AG10803 (cell line): ENCODE measurements around the gene PKNOX1.
"Not testable (repeated sequence)": the region's sequence is repeated elsewhere in the genome, so short reads cannot be mapped to it uniquely, and the experiment has no call there.

ENCODE experiments used
- DNase-seq: peaks from one replicate; pipeline ENCODE4 v3.0.0; 2010; ENCODE audit warnings: low read depth
- H3K4me3 ChIP-seq: 2 replicates; pipeline ENCODE4 v1.5.1; 2011; ENCODE audit warnings: mild to moderate bottlenecking, low read length, control low read depth
- CTCF ChIP-seq: conservative IDR thresholded peaks from 2 replicates; pipeline ENCODE4 v1.5.1; 2011; ENCODE audit warnings: mild to moderate bottlenecking, low read length, control low read depth, inconsistent platforms

Gene PKNOX1

GRCh38 chr21:42937960-42938605 lies 36.3 kb upstream of the PKNOX1 start:
- DNase-seq, result no peak
- TF ChIP-seq CTCF, result no peak
- H3K4me3 ChIP-seq, result no peak overlapping the region

- not testable (repeated sequence) for DNase-seq
These were observed 35.8 kb upstream of the PKNOX1 start for GRCh38 chr21:42938606-42938995.

DNA sequence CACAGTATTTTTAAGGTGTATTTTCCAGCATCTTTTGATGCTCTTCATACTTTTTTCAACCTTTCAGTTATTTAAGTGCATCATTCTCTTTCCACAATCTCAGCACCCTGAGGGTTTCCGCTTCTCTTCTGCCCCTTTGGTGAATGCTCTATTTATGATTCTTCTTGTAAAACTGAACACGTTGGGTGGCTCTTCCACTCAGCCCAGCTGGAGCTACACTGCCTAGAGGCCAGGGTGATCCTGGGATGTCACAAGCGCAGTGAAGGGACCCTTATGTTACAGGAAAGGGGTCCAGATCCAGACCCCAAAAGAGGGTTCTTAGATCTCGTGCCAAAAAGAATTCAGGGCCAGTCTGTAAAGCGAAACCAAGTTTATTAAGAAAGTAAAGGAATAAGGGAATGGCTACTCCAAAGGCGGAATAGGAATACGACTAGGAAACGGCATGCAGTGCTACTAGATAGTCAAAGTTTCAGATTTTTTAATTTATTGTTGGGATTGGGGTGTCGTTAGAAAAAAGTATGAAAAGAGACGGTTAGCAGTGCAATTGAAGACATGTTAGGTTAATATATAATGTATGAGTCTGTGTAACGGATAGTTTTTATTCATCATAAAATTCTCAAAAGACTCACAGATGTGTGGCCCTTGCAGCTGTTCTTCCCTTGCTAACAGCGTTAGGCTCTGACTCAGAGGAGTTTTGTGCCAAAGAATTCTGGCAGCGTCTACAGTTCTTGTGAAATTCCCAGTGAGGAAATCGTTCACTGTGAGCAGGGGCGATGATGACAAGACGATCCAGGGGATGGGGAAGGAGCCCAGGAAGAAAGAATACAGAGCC lies 34.6 kb upstream of the PKNOX1 start:
- no peak for TF ChIP-seq CTCF
- DNase-seq, result peak; percentile 96
- H3K4me3 ChIP-seq, result peak overlapping the region; percentile 41

More at GRCh38 chr21:42938606-42938995, 35.8 kb upstream of the PKNOX1 start:
- H3K4me3 ChIP-seq, result not testable (repeated sequence)

- no peak for TF ChIP-seq CTCF
- no peak for DNase-seq
- no peak overlapping the region for H3K4me3 ChIP-seq
These were observed 32.7 kb upstream of the PKNOX1 start for GRCh38 chr21:42941696-42942085.

DNA sequence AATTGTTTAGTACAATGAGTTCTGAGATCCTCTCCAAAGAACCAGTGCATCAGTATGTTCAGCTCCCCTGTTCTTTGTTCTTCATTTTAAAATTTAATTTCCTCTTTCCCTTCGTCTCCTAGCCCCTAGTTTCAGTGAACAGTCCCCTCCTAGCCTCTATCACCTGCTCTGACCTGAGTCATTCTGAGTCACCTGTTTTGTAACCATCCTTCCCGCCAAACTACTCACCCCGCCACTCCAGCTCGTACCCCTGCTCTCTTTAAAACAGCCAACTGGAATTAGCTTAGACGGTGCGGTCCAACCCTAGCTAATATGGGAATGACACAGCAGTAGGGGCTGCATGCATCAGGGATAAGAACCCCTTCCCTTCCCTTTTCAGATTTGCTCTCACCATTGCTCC lies 32.1 kb upstream of the PKNOX1 start:
- H3K4me3 ChIP-seq, result no peak overlapping the region
- TF ChIP-seq CTCF, result no peak

GRCh38 chr21:42949094-42949755 lies 25.1 kb upstream of the PKNOX1 start:
- not testable (repeated sequence) for DNase-seq, H3K4me3 ChIP-seq

More for the DNA sequence above, 32.1 kb upstream of the PKNOX1 start:
- DNase-seq, result no peak

DNA sequence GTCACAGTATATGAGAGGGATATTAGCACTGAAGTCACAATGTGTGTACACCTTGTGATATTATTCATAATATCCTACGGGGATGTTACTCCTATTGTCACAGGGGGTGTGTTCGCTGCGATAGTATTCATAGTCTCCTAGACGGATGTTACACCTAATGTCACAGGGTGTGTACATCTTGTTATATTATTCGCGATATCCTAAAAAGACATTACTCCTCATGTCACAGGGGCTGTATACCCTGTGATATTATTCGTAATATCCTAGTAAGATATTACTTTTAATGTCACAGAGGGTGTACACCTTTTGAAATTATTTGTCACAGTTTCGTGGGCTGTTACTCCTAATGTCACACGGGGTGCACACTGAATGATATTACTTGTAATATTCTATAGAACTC lies 23.2 kb upstream of the PKNOX1 start:
- not testable (repeated sequence) for DNase-seq, H3K4me3 ChIP-seq

- no peak overlapping the region for H3K4me3 ChIP-seq
- DNase-seq, result no peak
- no peak for TF ChIP-seq CTCF
These were observed 17.3 kb upstream of the PKNOX1 start for GRCh38 chr21:42956824-42957630.

DNA sequence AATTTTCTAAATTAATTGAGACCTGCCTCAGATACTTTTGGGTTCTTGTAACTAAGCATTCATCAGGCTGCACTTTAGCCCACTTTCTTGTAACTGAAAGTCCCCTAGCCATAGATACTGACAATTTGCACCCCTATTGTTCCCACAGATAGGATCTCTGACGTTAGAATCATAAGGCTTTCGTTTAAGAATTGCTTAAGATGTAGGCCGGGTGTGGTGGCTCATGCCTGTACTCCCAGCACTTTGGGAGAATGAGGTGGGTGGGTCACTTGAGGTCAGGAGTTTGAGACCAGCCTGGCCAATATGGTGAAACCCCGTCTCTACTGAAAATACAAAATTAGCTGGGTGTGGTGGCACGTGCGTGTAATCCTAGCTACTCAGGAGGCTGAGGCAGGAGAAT lies 16.2 kb upstream of the PKNOX1 start:
- not testable (repeated sequence) for DNase-seq, H3K4me3 ChIP-seq
